SK-N-SH treated with all-trans-retinoic acid at 6 μM for 48 hours (cell line): ENCODE measurements around the gene SLC25A20.

ENCODE experiments used
- ATAC-seq: fragments of 200-7000 bp; cut with Tn5 transposase; 3 replicates; pipeline ENCODE4 v1.9.1; 2020; ENCODE audit warnings: mild to moderate bottlenecking, moderate library complexity
- ARNTL ChIP-seq: fragments of 450-650 bp; formaldehyde crosslinking; IDR thresholded peaks from 2 replicates; pipeline ENCODE4 v1.5.0; 2020; ENCODE audit warnings: low read depth, mild to moderate bottlenecking, moderate library complexity, borderline replicate concordance
- BACH2 ChIP-seq: fragments of 250-450 bp; sonication (Bioruptor Pico); IDR thresholded peaks from 2 replicates; pipeline ENCODE4 v1.9.0; 2021; ENCODE audit warnings: mild to moderate bottlenecking, borderline replicate concordance
- CREB5 ChIP-seq: fragments of 250-450 bp; sonication (Bioruptor Pico); IDR thresholded peaks from 2 replicates; pipeline ENCODE4 v1.5.1; 2020; ENCODE audit warnings: low read depth, mild to moderate bottlenecking, moderate library complexity
- CSDC2 ChIP-seq: fragments of 250-450 bp; sonication (Bioruptor Pico); IDR thresholded peaks from 2 replicates; pipeline ENCODE4 v1.5.0; 2020; ENCODE audit warnings: mild to moderate bottlenecking, moderate library complexity
- CSRNP3 ChIP-seq: fragments of 250-450 bp; sonication (Bioruptor Pico); IDR thresholded peaks from 2 replicates; pipeline ENCODE4 v1.5.1; 2021; ENCODE audit warnings: mild to moderate bottlenecking, moderate library complexity
- ISL1 ChIP-seq: fragments of 250-450 bp; sonication (Bioruptor Pico); IDR thresholded peaks from 2 replicates; pipeline ENCODE4 v2.1.2; 2022; ENCODE audit warnings: mild to moderate bottlenecking, moderate library complexity
- OSR1 ChIP-seq: fragments of 250-450 bp; sonication (Bioruptor Pico); IDR thresholded peaks from 2 replicates; pipeline ENCODE4 v1.8.0; 2022; ENCODE audit warnings: moderate library complexity, mild to moderate bottlenecking, inconsistent platforms
- PATZ1 ChIP-seq: fragments of 250-450 bp; sonication (Bioruptor Pico); IDR thresholded peaks from 2 replicates; pipeline ENCODE4 v1.8.0; 2020; ENCODE audit warnings: mild to moderate bottlenecking, moderate library complexity, borderline replicate concordance
- POU6F1 ChIP-seq: fragments of 250-450 bp; sonication (Bioruptor Pico); IDR thresholded peaks from 2 replicates; pipeline ENCODE4 v1.8.0; 2021; ENCODE audit warnings: low read depth, mild to moderate bottlenecking, moderate library complexity, borderline replicate concordance
- PPARA ChIP-seq: fragments of 250-450 bp; sonication (Bioruptor Pico); IDR thresholded peaks from 2 replicates; pipeline ENCODE4 v1.5.0; 2020; ENCODE audit warnings: mild to moderate bottlenecking, borderline replicate concordance
- RARB ChIP-seq: fragments of 250-450 bp; sonication (Bioruptor Pico); IDR thresholded peaks from 2 replicates; pipeline ENCODE4 v1.8.0; 2021; ENCODE audit warnings: mild to moderate bottlenecking, moderate library complexity
- SNAI2 ChIP-seq: fragments of 250-450 bp; sonication (Bioruptor Pico); IDR thresholded peaks from 2 replicates; pipeline ENCODE4 v1.5.0; 2020; ENCODE audit warnings: mild to moderate bottlenecking, moderate library complexity
- TCF4 ChIP-seq: fragments of 250-450 bp; sonication (Bioruptor Pico); IDR thresholded peaks from 2 replicates; pipeline ENCODE4 v1.8.0; 2021; ENCODE audit warnings: mild to moderate bottlenecking, moderate library complexity, borderline replicate concordance
- TSHZ2 ChIP-seq: fragments of 250-450 bp; sonication (Bioruptor Pico); IDR thresholded peaks from 2 replicates; pipeline ENCODE4 v1.5.0; 2020; ENCODE audit warnings: mild to moderate bottlenecking, moderate library complexity
- ZC3H10 ChIP-seq: fragments of 250-450 bp; sonication (Bioruptor Pico); IDR thresholded peaks from 2 replicates; pipeline ENCODE4 v1.5.1; 2021; ENCODE audit warnings: mild to moderate bottlenecking, moderate library complexity
- ZFP30 ChIP-seq: fragments of 450-650 bp; formaldehyde crosslinking; IDR thresholded peaks from 2 replicates; pipeline ENCODE4 v1.5.0; 2022; ENCODE audit warnings: mild to moderate bottlenecking, moderate library complexity
- ZNF565 ChIP-seq: fragments of 450-650 bp; formaldehyde crosslinking; conservative IDR thresholded peaks from 2 replicates; pipeline ENCODE4 v1.5.0; 2020; ENCODE audit warnings: low read depth, mild to moderate bottlenecking, moderate library complexity
- ZNF70 ChIP-seq: fragments of 450-650 bp; formaldehyde crosslinking; IDR thresholded peaks from 2 replicates; pipeline ENCODE4 v1.5.0; 2020; ENCODE audit warnings: mild to moderate bottlenecking, moderate library complexity
- ZNF8 ChIP-seq: fragments of 450-650 bp; formaldehyde crosslinking; IDR thresholded peaks from 2 replicates; pipeline ENCODE4 v1.5.0; 2020; ENCODE audit warnings: mild to moderate bottlenecking, moderate library complexity

Gene SLC25A20

GRCh38 chr3:48856469-48856868 is 42.2 kb downstream of the SLC25A20 start (continued):
- TF ChIP-seq ZFP30 (CRISPR knock-in tag): no peak
- TF ChIP-seq CREB5: no peak
- TF ChIP-seq ZC3H10: no peak
- TF ChIP-seq OSR1 (CRISPR knock-in tag): no peak

- TF ChIP-seq POU6F1 (CRISPR knock-in tag) (no peak), TCF4 (CRISPR knock-in tag) (no peak), OSR1 (CRISPR knock-in tag) (no peak), PPARA (CRISPR knock-in tag) (no peak), ARNTL (CRISPR knock-in tag) (no peak), CSDC2 (CRISPR knock-in tag) (no peak), ZNF565 (CRISPR knock-in tag) (no peak), ZNF70 (CRISPR knock-in tag) (no peak), ZNF8 (CRISPR knock-in tag) (no peak)
- ATAC-seq: no peak
Observed at GRCh38 chr3:48855681-48856447, 42.8 kb downstream of the SLC25A20 start.

- ATAC-seq: no peak
- TF ChIP-seq CREB5 (no peak), ISL1 (CRISPR knock-in tag) (no peak), OSR1 (CRISPR knock-in tag) (no peak), SNAI2 (no peak), ZNF70 (CRISPR knock-in tag) (no peak), PPARA (CRISPR knock-in tag) (no peak), TSHZ2 (CRISPR knock-in tag) (no peak), CSRNP3 (CRISPR knock-in tag) (no peak), TCF4 (CRISPR knock-in tag) (no peak), PATZ1 (CRISPR knock-in tag) (no peak), ARNTL (CRISPR knock-in tag) (no peak), ZC3H10 (no peak), BACH2 (CRISPR knock-in tag) (no peak), POU6F1 (CRISPR knock-in tag) (no peak), RARB (CRISPR knock-in tag) (no peak)
Observed at GRCh38 chr3:48852151-48852550, 46.5 kb downstream of the SLC25A20 start.
